Activated naive CD8-positive, alpha-beta T cell treated with anti-CD3 and anti-CD28 coated beads for 36 hours (primary cell): ENCODE results near the gene ASPHD2. TPM values are rescaled to one million over a fixed set of nuclear protein-coding genes. Genes with fewer than 3 reads are reported as not detected.

Experiments
- DNase-seq: peaks from one replicate; pipeline ENCODE4 v3.0.0; 2021
- H3K27ac Mint-ChIP-seq: one replicate; pipeline ENCODE4 v1.8.0; 2022; ENCODE audit warnings: mild to moderate bottlenecking, moderate library complexity, mixed read lengths
- H3K27me3 Mint-ChIP-seq: one replicate; pipeline ENCODE4 v1.8.0; 2022; ENCODE audit warnings: mild to moderate bottlenecking, mixed read lengths
- H3K36me3 Mint-ChIP-seq: one replicate; pipeline ENCODE4 v1.8.0; 2021; ENCODE audit warnings: mild to moderate bottlenecking, mixed read lengths
- H3K4me1 Mint-ChIP-seq: one replicate; pipeline ENCODE4 v1.8.0; 2021; ENCODE audit warnings: mixed read lengths
- H3K4me3 Mint-ChIP-seq: one replicate; pipeline ENCODE4 v1.8.0; 2022; ENCODE audit warnings: mild to moderate bottlenecking, moderate library complexity, mixed read lengths
- H3K9me3 Mint-ChIP-seq: one replicate; pipeline ENCODE4 v1.8.0; 2022; ENCODE audit warnings: mixed read lengths
- total RNA-seq, 2 experiments: library from RNA; stranded (reverse); gene quantifications; one replicate each; pipeline ENCODE4 v1.2.3, GENCODE V29; 2021

Gene ASPHD2
- total RNA-seq, 2 experiments from 2014 or later, result 14.9 to 15.9 TPM

- no peaks in the 10 kb centered on the region for H3K27me3 Mint-ChIP-seq
- H3K9me3 Mint-ChIP-seq, result no peaks in the 10 kb centered on the region
- no peak for DNase-seq
- no peak overlapping the region for H3K27ac Mint-ChIP-seq
- H3K36me3 Mint-ChIP-seq, result peaks cover 13% of the 10 kb centered on the region
- no peak overlapping the region for H3K4me3 Mint-ChIP-seq
- peaks cover 2% of the 10 kb centered on the region for H3K4me1 Mint-ChIP-seq
Measured at GRCh38 chr22:26447584-26448329, 18.7 kb downstream of the ASPHD2 start.

DNA sequence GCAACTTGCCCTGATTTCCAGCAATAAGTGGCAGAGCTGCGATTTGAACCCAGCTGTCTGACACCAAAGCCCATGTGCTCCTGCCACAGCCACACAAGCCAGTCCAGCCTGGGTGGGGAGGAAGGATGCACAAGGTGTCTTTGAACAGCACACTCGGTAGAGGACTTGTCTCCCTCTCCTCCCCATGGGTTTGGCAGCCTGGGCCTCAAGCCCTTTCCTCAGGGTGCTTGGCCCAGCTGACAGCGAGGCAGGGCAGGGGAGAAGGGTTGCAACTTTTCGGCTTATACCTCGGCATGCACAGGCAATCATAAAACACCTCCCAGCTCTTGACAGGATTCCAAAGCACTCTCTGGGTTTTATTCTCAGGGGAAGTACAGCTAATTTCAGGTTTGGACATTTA is 19.3 kb downstream of the ASPHD2 start:
- Mint-ChIP-seq H3K27ac (no peak overlapping the region), H3K4me1 (peaks cover 2% of the 10 kb centered on the region), H3K9me3 (no peaks in the 10 kb centered on the region), H3K4me3 (no peak overlapping the region), H3K27me3 (no peaks in the 10 kb centered on the region), H3K36me3 (peaks cover 10% of the 10 kb centered on the region)
- no peak for DNase-seq

DNA sequence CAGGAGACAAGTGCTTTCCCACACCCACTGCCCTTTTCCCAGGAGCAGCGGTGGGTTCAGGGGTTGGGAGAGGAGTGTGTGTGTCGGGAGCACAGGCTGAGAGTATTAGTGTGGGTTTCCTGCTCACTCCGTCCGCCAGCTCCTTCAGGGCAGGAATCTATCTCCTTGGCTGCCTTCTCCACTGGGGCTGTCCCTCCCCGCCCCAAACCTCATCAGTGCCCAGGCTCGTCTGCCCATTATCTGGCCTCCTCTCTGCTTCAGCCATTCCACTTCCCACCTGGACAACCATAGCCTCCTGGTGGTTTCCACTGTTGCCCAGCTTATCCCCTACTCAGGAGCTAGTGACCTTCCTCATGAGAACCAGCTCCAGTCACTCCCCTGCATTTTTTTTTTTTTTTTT is 19.9 kb downstream of the ASPHD2 start:
- H3K4me3 Mint-ChIP-seq, result no peak overlapping the region
- no peaks in the 10 kb centered on the region for H3K9me3 Mint-ChIP-seq
- no peaks in the 10 kb centered on the region for H3K27me3 Mint-ChIP-seq
- H3K4me1 Mint-ChIP-seq, result peaks cover 2% of the 10 kb centered on the region
- H3K27ac Mint-ChIP-seq, result no peak overlapping the region
- no peak for DNase-seq
- H3K36me3 Mint-ChIP-seq, result peaks cover 10% of the 10 kb centered on the region

- H3K36me3 Mint-ChIP-seq, result peaks cover 5% of the 10 kb centered on the region
- no peak overlapping the region for H3K27ac Mint-ChIP-seq
- H3K27me3 Mint-ChIP-seq, result no peaks in the 10 kb centered on the region
- H3K4me3 Mint-ChIP-seq, result no peak overlapping the region
- H3K4me1 Mint-ChIP-seq, result peaks cover 2% of the 10 kb centered on the region
- no peak for DNase-seq
- no peaks in the 10 kb centered on the region for H3K9me3 Mint-ChIP-seq
Measured at GRCh38 chr22:26450453-26451185, 21.6 kb downstream of the ASPHD2 start.

DNA sequence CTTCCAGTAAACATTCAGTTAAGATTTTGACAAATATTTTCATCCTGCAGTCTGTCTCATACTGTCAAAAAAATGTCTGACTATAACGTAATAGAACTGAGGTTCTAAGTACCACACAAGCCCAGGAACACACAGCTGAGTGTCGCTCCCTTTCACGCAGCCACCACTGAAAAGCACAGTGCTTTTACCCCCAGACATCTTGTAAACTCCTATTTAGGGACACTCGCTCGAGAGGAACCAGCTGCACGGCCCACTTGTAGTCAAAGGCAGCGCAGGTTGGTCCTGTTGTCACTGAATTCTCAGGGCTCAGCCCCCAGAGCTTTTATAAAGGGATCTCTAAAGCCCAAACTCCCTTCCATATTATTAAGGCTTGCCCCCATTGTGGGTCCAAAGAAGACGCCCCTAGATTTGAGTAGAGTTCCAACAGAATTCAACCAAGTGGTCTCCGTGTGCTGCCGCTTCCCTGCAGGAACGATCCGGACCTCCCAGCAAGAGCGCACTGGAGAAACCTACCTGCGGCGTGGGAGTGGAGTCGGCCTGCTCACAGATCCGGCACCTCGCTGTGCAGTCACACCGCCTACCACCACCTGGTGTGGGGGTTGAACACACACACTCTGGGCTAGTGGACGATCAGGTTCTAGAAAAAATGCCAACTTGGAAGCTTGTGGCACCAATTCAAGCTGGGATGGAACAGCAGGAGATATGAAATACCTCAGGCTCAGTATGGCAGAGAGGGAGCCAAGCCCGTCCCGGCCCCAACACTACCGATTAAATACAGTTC is 23.4 kb downstream of the ASPHD2 start:
- H3K27me3 Mint-ChIP-seq, result no peaks in the 10 kb centered on the region

GRCh38 chr22:26453216-26453615 is 24.2 kb downstream of the ASPHD2 start:
- DNase-seq, result no peak
- Mint-ChIP-seq H3K4me1 (peaks cover 2% of the 10 kb centered on the region), H3K4me3 (no peak overlapping the region), H3K36me3 (peaks cover 17% of the 10 kb centered on the region), H3K9me3 (no peaks in the 10 kb centered on the region), H3K27me3 (no peaks in the 10 kb centered on the region), H3K27ac (no peak overlapping the region)

More for the DNA sequence above, 23.4 kb downstream of the ASPHD2 start:
- Mint-ChIP-seq H3K27ac (no peak overlapping the region), H3K4me1 (peaks cover 2% of the 10 kb centered on the region), H3K4me3 (no peak overlapping the region), H3K36me3 (peaks cover 13% of the 10 kb centered on the region), H3K9me3 (no peaks in the 10 kb centered on the region)
- no peak for DNase-seq

GRCh38 chr22:26453812-26454500 is 24.9 kb downstream of the ASPHD2 start:
- Mint-ChIP-seq H3K4me3 (no peak overlapping the region), H3K27me3 (no peaks in the 10 kb centered on the region), H3K36me3 (peaks cover 19% of the 10 kb centered on the region)

DNA sequence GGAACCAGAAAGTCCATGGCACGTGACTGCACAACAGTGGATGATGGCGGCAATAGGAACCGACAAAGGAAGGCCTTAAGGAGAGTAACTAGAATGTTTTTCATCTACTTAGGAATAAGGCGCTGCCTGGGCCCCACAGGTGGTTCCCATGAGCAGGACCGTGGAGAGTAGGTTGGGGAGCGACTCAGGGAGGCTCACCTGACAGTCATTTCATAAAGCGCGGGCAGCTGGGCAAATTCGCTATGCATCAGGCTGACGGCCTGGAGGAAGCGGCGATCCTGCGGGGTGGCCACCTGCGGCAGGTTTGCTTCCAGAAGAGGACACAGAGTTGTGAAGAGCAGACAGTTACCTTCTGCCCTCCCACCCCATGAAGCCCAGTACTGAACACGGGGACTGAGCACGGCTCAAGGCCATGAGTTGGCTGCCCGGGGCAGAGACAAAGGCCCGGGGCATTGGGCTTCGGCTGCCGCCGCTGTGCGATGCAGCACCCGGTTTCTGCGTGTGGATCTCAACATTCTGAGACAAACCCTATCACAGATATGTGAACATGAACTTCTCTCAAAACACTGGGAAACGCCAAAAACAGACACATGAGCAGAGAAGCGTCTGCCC is 28.7 kb downstream of the ASPHD2 start:
- no peak overlapping the region for H3K27ac Mint-ChIP-seq

More at GRCh38 chr22:26453812-26454500, 24.9 kb downstream of the ASPHD2 start:
- Mint-ChIP-seq H3K4me1 (peaks cover 2% of the 10 kb centered on the region), H3K27ac (no peak overlapping the region), H3K9me3 (no peaks in the 10 kb centered on the region)
- no peak for DNase-seq

GRCh38 chr22:26460202-26460601 is 31.1 kb downstream of the ASPHD2 start:
- Mint-ChIP-seq H3K9me3 (no peaks in the 10 kb centered on the region), H3K27ac (no peak overlapping the region), H3K27me3 (no peaks in the 10 kb centered on the region), H3K4me1 (peaks cover 4% of the 10 kb centered on the region), H3K36me3 (peaks cover 21% of the 10 kb centered on the region), H3K4me3 (no peak overlapping the region)
- DNase-seq, result no peak

More for the DNA sequence above, 28.7 kb downstream of the ASPHD2 start:
- Mint-ChIP-seq H3K36me3 (peaks cover 18% of the 10 kb centered on the region), H3K4me1 (peaks cover 4% of the 10 kb centered on the region), H3K27me3 (no peaks in the 10 kb centered on the region), H3K4me3 (no peak overlapping the region), H3K9me3 (no peaks in the 10 kb centered on the region)
- DNase-seq, result no peak

DNA sequence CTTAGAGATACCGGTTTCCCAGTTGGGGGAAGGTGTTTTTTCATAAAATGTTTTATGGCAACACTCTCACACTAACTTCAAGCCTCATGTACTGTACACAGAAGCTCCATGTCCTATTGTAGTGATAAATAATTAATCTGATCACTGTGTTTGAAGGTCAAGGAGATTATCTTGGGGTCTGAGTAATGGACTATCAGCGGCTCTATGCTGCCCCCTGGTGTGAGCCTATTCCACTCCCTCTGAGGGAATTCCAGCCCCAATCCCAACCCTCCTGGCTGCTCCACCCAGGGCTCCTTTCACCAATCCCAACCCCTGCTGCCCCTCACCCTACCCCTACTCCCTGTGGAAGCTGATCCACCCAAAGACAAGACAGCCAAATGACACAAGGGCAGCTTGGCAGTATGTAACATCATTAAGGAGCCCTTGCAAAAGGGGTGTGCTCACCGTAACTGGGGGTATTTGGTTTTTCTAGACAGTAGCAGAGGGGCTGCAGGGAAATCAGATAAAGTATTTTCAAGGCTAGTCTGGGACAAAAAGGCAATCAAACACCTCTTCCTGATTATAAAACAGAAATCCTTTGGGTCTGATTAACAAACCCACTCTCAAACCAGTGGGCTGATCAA is 32.2 kb downstream of the ASPHD2 start:
- H3K36me3 Mint-ChIP-seq, result peaks cover 17% of the 10 kb centered on the region
- no peak overlapping the region for H3K4me3 Mint-ChIP-seq
- peaks cover 4% of the 10 kb centered on the region for H3K4me1 Mint-ChIP-seq
- H3K27ac Mint-ChIP-seq, result no peak overlapping the region
- no peaks in the 10 kb centered on the region for H3K27me3 Mint-ChIP-seq
- no peaks in the 10 kb centered on the region for H3K9me3 Mint-ChIP-seq
- peak; percentile 18 for DNase-seq

DNA sequence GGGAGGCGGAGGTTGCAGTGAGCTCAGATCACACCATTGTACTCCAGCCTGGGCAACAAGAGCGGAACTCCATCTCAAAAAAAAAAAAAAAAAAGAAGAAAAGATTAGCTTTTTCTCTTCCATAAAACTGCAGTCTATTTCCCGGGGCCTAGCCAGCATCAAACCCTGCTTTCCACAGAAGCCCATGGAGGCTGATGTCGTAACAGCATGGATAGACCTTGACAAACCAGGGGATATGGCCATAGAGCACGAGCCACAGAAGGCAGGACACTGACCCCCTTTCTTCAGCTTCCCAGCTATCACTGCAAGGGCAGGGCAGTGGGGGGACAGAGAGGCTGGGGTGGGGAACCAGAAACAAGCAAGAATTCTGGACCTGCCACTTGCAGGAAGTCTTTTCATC is 33.0 kb downstream of the ASPHD2 start:
- no peak overlapping the region for H3K4me3 Mint-ChIP-seq
- H3K4me1 Mint-ChIP-seq, result peaks cover 4% of the 10 kb centered on the region
- no peak for DNase-seq
- H3K9me3 Mint-ChIP-seq, result no peaks in the 10 kb centered on the region
- H3K27ac Mint-ChIP-seq, result no peak overlapping the region
- no peaks in the 10 kb centered on the region for H3K27me3 Mint-ChIP-seq
- peaks cover 17% of the 10 kb centered on the region for H3K36me3 Mint-ChIP-seq

- peaks cover 14% of the 10 kb centered on the region for H3K36me3 Mint-ChIP-seq
- no peaks in the 10 kb centered on the region for H3K9me3 Mint-ChIP-seq
- no peak overlapping the region for H3K27ac Mint-ChIP-seq
- no peak for DNase-seq
- H3K4me3 Mint-ChIP-seq, result no peak overlapping the region
- no peaks in the 10 kb centered on the region for H3K27me3 Mint-ChIP-seq
- H3K4me1 Mint-ChIP-seq, result peaks cover 4% of the 10 kb centered on the region
Measured at GRCh38 chr22:26462641-26463040, 33.6 kb downstream of the ASPHD2 start.

DNA sequence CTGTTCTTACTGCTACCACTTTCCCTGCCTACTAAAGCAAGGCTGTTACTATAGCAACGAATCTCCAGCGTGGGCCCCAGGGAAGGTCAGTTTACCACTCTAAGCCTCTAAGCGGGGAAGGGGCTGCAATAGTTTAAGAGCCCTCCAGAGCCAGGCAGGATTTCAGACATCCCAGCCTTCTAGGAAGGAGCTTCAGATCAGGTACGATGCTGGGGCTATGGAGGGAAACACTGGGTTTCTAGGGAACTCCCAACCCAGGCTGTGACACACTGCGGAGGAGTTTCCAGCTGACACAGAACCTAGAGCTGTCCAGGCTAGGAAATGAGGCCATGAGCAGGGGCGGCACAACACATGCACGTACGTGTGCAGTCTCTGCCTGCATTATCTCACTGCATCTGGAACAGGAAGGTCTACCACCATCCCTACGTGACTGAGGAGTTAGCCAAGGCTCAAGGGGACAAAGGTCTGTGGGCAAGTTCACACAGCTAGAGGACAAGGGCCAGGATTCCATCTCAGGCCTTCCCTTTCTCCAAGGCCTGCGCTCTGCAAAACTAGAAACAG is 34.1 kb downstream of the ASPHD2 start:
- H3K27ac Mint-ChIP-seq, result no peak overlapping the region
- H3K27me3 Mint-ChIP-seq, result no peaks in the 10 kb centered on the region
- no peak overlapping the region for H3K4me3 Mint-ChIP-seq
- peaks cover 4% of the 10 kb centered on the region for H3K4me1 Mint-ChIP-seq
- no peaks in the 10 kb centered on the region for H3K9me3 Mint-ChIP-seq
- peaks cover 15% of the 10 kb centered on the region for H3K36me3 Mint-ChIP-seq
- no peak for DNase-seq

DNA sequence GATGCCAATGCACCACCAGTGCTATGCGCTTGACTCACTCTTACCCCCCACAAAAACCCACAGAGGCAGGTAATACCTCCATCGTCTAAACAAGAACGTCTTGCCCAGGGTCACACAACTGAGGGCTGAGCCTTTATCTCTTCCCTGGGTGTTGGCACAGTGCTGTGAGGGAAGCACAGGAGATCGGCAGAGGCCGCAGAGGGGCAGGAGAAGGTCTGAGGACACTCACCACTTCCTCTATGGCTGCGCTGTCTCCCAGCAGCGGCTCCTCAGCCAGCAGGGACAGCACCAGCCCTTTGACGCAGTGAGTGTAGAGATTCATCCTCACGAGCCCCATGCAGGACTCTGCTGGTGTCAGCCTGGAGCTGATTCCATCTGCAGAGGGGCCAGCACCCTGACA is 34.6 kb downstream of the ASPHD2 start:
- no peak overlapping the region for H3K27ac Mint-ChIP-seq
- no peak overlapping the region for H3K4me3 Mint-ChIP-seq
- no peak for DNase-seq
- H3K9me3 Mint-ChIP-seq, result no peaks in the 10 kb centered on the region
- peaks cover 15% of the 10 kb centered on the region for H3K36me3 Mint-ChIP-seq
- peaks cover 4% of the 10 kb centered on the region for H3K4me1 Mint-ChIP-seq
- no peaks in the 10 kb centered on the region for H3K27me3 Mint-ChIP-seq
